ENCODE measurements around the gene HPS4.
"Not testable (repeated sequence)": the region's sequence is repeated elsewhere in the genome, so short reads cannot be mapped to it uniquely, and the experiment has no call there.

HPS4 gene

GRCh38 chr22:26408562-26409220, 74.9 kb downstream of the HPS4 start:
- DNase-seq, ATAC-seq: not testable (repeated sequence)

- ATAC-seq = no peak
- no peak for DNase-seq
These were observed 77.5 kb downstream of the HPS4 start for GRCh38 chr22:26406118-26406517.

- ATAC-seq (no peak), DNase-seq (no peak)
These were observed 78.6 kb downstream of the HPS4 start for GRCh38 chr22:26404851-26405421.

GRCh38 chr22:26401726-26402125, 81.9 kb downstream of the HPS4 start:
- ATAC-seq (no peak), DNase-seq (no peak)
